Upper lobe of right lung (tissue), 1 donor: Measurements from ENCODE around the gene KRTAP5-7. TPM values are rescaled to one million over a fixed set of nuclear protein-coding genes. Genes with fewer than 3 reads are reported as not detected.

Experiments
- ATAC-seq: fragments of 200-7000 bp; cut with Tn5 transposase; one replicate; pipeline ENCODE4 v1.9.1; 2020; ENCODE audit warnings: mild to moderate bottlenecking, moderate library complexity
- DNase-seq: peaks from one replicate; pipeline ENCODE4 v3.0.0-alpha.2; 2020
- H3K27ac ChIP-seq: fragments of 200-600 bp; one replicate; pipeline ENCODE4 v1.8.0; 2022
- H3K27me3 ChIP-seq: fragments of 200-600 bp; one replicate; pipeline ENCODE4 v1.8.0; 2022; ENCODE audit warnings: mild to moderate bottlenecking
- H3K36me3 ChIP-seq: fragments of 200-600 bp; one replicate; pipeline ENCODE4 v1.8.0; 2022
- H3K4me1 ChIP-seq: fragments of 200-600 bp; one replicate; pipeline ENCODE4 v1.8.0; 2022
- H3K4me3 ChIP-seq: fragments of 200-600 bp; one replicate; pipeline ENCODE4 v1.8.0; 2022; ENCODE audit warnings: mild to moderate bottlenecking
- H3K9me3 ChIP-seq: fragments of 200-600 bp; one replicate; pipeline ENCODE4 v1.8.0; 2022
- intact Hi-C: fragments of 100-400 bp; cut with DNase I; formaldehyde crosslinking; loops from one replicate; pipeline ENCODE4 v1.11.0; 2022
- total RNA-seq: library from RNA; stranded (reverse); fragmentation: NEBNext Ultra II Directional; extraction: Animal tissue kit (Norgen Biotek cat#: 25700); gene quantifications from one replicate; pipeline ENCODE4 v1.2.1, GENCODE V29; 2021
- TF ChIP-seq, protein P1 (sequence below): fragments of 200-600 bp; IDR thresholded peaks from one replicate; pipeline ENCODE4 v1.8.0; 2022; ENCODE audit warnings: antibody characterized with exemption
- donor health status: DM: no; HTN: yes; CAD: no; lungs with severe emphysema.

KRTAP5-7 gene
- total RNA-seq, 1 donor from 2014 or later, result 0.46 TPM

DNA sequence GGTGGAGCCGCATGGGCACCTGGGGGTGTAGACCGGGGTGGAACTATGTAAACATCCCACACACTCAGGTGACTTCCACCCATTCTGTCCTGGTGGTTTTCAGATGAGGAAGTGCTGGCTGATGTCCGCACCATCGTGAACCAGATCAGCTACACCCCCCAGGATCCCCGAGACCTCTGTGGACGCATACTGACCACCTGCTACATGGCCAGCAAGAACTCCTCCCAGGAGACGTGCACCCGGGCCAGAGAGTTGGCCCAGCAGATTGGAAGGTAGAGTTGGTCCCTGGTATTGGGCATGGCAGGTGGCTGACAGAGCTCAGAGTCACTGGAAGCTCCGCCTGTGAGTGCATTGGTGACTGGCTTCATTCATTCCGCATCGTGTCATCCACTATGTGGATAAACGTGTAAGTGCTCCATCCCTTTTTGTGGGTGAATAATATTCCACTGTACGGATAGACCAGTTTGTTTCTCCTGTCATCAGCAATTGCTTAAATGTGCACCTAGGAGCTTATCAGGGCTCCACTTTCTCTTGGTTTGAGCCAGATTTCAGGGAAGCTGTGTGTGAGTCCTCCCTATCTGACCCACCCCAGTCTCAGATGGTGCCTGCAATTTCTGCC, 44.2 kb upstream of the KRTAP5-7 start:
- H3K36me3 ChIP-seq, result peaks cover 92% of the 10 kb centered on the region
- ATAC-seq (no peak), DNase-seq (peak; percentile 53)

DNA sequence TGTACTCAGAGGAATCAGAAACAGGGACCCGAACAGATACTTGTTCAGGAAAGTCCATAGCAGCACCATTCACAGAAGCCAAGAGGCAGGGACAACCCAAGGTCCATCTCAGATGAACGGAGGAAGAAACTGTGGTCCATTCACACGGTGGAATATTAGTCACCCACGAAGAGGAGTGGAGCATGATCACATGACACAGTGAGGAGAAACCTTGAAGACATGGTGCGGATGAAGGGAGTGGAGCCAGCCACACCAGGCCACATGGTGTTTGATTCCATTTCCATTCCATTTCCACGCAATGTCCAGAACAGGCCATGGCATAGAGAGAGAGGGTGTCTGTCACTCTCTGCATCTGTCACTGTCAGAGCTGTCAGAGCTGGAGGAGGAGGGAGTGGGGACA, 43.4 kb upstream of the KRTAP5-7 start:
- ATAC-seq, result no peak
- no peaks in the 10 kb centered on the region for H3K9me3 ChIP-seq
- peaks cover 4% of the 10 kb centered on the region for H3K4me1 ChIP-seq
- no peak for DNase-seq
- H3K36me3 ChIP-seq, result peaks cover 91% of the 10 kb centered on the region
- intact Hi-C loops, result no loop called here
- no peak overlapping the region for H3K27ac ChIP-seq
- H3K27me3 ChIP-seq, result no peaks in the 10 kb centered on the region
- no peak overlapping the region for H3K4me3 ChIP-seq
- TF ChIP-seq, protein P1, sequence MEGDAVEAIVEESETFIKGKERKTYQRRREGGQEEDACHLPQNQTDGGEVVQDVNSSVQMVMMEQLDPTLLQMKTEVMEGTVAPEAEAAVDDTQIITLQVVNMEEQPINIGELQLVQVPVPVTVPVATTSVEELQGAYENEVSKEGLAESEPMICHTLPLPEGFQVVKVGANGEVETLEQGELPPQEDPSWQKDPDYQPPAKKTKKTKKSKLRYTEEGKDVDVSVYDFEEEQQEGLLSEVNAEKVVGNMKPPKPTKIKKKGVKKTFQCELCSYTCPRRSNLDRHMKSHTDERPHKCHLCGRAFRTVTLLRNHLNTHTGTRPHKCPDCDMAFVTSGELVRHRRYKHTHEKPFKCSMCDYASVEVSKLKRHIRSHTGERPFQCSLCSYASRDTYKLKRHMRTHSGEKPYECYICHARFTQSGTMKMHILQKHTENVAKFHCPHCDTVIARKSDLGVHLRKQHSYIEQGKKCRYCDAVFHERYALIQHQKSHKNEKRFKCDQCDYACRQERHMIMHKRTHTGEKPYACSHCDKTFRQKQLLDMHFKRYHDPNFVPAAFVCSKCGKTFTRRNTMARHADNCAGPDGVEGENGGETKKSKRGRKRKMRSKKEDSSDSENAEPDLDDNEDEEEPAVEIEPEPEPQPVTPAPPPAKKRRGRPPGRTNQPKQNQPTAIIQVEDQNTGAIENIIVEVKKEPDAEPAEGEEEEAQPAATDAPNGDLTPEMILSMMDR, result no peak

More for the DNA sequence above, 44.2 kb upstream of the KRTAP5-7 start:
- no peak overlapping the region for H3K27ac ChIP-seq
- no peaks in the 10 kb centered on the region for H3K4me1 ChIP-seq
- no peaks in the 10 kb centered on the region for H3K9me3 ChIP-seq
- no peaks in the 10 kb centered on the region for H3K27me3 ChIP-seq
- intact Hi-C loops, result no loop called here
- TF ChIP-seq, protein P1, result no peak
- no peak overlapping the region for H3K4me3 ChIP-seq

DNA sequence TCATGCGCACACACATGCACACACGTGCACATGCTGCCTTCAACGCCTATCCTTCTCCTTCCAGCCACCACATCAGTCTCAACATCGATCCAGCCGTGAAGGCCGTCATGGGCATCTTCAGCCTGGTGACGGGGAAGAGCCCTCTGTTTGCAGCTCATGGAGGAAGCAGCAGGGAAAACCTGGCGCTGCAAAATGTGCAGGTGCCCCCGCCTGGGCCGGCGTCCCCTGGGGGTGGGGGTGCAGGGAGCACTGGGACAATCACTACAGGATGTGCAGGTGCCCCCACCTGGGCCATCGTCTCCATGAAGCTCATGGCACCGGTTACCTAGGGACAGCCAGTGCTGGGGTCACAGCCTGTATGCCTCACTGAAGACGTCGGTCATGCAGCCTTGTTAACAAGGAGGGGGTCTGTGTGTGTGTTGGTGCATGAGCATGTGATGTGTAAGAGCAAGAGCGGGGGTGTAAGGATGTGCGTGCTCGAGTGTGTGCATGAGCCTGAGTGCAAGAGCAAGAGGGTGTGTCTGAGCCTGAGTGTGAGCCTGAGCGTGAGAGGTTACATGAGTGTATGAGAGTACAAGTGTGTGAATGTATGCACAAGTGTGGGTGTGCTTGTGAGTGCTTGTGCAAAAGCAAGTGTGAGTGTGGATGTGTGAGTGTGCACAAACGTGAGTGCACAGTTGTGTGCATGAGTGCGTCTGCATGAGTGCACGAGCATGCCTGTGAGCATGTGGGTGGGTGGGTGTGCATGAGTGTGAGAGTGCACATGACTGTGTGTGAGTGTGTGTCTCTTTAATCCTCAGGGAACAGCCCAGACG, 42.6 kb upstream of the KRTAP5-7 start:
- peaks cover 9% of the 10 kb centered on the region for H3K4me1 ChIP-seq
- no peak overlapping the region for H3K4me3 ChIP-seq
- peaks cover 84% of the 10 kb centered on the region for H3K36me3 ChIP-seq
- H3K27me3 ChIP-seq, result no peaks in the 10 kb centered on the region
- intact Hi-C loops, result no loop called here
- no peaks in the 10 kb centered on the region for H3K9me3 ChIP-seq
- TF ChIP-seq, protein P1, result no peak
- ATAC-seq (no peak), DNase-seq (peak; percentile 51)
- H3K27ac ChIP-seq, result no peak overlapping the region

DNA sequence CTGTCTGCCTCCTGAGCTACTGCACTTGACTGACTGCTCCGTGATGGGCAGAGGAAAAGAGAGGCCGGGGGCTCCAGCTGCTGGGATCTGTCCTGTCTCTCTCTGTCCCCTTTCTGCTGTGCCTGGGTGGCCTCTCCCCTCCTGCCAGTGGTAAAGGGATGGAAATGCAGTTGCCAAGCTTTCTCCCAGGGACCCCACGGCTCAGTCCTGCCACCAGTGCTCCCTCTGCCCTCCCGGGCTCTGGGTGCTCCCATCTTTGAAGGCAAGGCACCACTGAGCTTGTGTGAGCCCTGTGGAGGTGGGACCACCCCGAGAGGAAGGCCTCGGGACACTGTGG, 42.0 kb upstream of the KRTAP5-7 start:
- TF ChIP-seq, protein P1, result no peak
- Histone ChIP-seq H3K9me3 (no peaks in the 10 kb centered on the region), H3K27ac (no peak overlapping the region), H3K36me3 (peaks cover 78% of the 10 kb centered on the region), H3K27me3 (no peaks in the 10 kb centered on the region), H3K4me1 (peaks cover 9% of the 10 kb centered on the region), H3K4me3 (no peak overlapping the region)
- ATAC-seq, result no peak
- intact Hi-C loops, result no loop called here
- no peak for DNase-seq

DNA sequence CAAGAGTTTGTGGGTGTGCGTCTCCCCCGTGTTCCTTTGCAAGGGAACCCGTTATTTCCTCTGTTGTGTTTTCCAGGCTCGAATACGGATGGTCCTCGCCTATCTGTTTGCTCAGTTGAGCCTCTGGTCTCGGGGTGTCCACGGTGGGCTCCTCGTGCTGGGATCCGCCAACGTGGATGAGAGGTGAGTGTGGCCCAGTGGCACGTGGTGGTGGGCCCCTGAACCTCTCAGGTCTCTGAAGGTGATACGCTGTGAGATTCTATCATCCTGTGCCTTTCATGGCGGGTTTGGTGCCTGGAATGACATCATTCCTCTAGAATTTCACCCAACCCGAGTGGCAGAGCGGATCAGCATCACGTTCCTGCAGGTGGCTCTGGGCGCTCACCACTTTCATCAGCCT, 41.6 kb upstream of the KRTAP5-7 start:
- intact Hi-C loops, result no loop called here
- DNase-seq (peak; percentile 19), ATAC-seq (no peak)
- peaks cover 9% of the 10 kb centered on the region for H3K4me1 ChIP-seq
- no peak overlapping the region for H3K4me3 ChIP-seq
- H3K36me3 ChIP-seq, result peaks cover 78% of the 10 kb centered on the region
- no peaks in the 10 kb centered on the region for H3K27me3 ChIP-seq
- no peak overlapping the region for H3K27ac ChIP-seq
- no peaks in the 10 kb centered on the region for H3K9me3 ChIP-seq
- TF ChIP-seq, protein P1, result no peak
